K562 (cell line): ENCODE data around the gene FGFBP2. TPM values are rescaled to one million over a fixed set of nuclear protein-coding genes. Genes with fewer than 3 reads are reported as not detected.

Experiments
- GTF3C2 ChIP-seq: IDR thresholded peaks from 3 replicates; pipeline ENCODE4 v1.6.1; 2011; ENCODE audit warnings: borderline replicate concordance, mild to moderate bottlenecking, moderate library complexity; ENCODE audit not compliant: insufficient read length; ENCODE audit errors: extremely low read depth
- TSHZ1 ChIP-seq: fragments of 250-450 bp; sonication (Bioruptor Pico); IDR thresholded peaks from 2 replicates; pipeline ENCODE4 v1.4.0; 2020; ENCODE audit warnings: mild to moderate bottlenecking, moderate library complexity
- polyA plus RNA-seq, 8 experiments: library from polyadenylated mRNA; depleted of rRNA in 4 of 8; stranded (reverse) in 5 of 8; unstranded in 3 of 8; fragments of >200 nt; fragmentation: Nextera tagmentation in 2 of 8; fragmentation: Illumina TruSeq in 1 of 8; extraction: Ambion mirVana in 2 of 8; extraction: Trizol in 1 of 8; gene quantifications; 2 replicates each; pipeline versions ENCODE4 v1.2.1 to v1.2.3, GENCODE V29; 2011 to 2014; ENCODE audit warnings: inconsistent platforms in 1 of 8, missing spikeins in 1 of 8
- total RNA-seq, 7 experiments: library from RNA; depleted of rRNA in 6 of 7; stranded (reverse); fragments of >200 nt in 6 of 7; fragmentation: Illumina TruSeq in 2 of 7; extraction: Trizol in 2 of 7; gene quantifications; 2 replicates each; pipeline versions ENCODE4 v1.2.1 to v1.2.3, GENCODE V29; 2011 to 2021; ENCODE audit warnings: low replicate concordance in 1 of 7

Gene FGFBP2
- total and polyA plus RNA-seq, 9 of the 15 experiments (the other 6 are each of a cell fraction or from before 2014, with no cell fraction given): not detected

DNA sequence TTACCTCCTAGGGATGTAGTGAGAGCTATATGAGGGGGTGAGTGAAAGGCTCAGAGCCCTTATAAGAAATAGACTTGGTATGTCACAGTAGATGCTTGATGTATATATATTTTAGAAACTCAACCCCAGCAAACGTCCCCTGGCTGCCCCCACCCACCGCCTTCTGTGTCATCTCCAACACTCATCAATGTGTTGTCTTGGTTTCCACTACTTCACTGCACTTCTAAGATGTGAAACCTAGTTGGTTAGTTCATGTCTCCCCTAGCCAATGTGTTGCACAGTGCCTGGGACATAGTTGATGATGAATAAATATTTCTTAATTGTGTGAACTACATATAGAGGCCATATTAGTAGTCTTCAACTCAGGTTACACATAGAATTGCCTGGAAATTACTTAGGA lies 4.4 kb downstream of the FGFBP2 start (continued):
- no peak for TF ChIP-seq GTF3C2
- TF ChIP-seq TSHZ1 (CRISPR knock-in tag): no peak
- TF ChIP-seq, all 486 proteins: peak for 0
